MCF 10A (cell line): ENCODE results near the gene LCN2. TPM values are rescaled to one million over a fixed set of nuclear protein-coding genes. Genes with fewer than 3 reads are reported as not detected.

Experiments used
- BruUV-seq: library from RNA; stranded (reverse); fragments of 400-500 nt; replicated peaks from 2 replicates; lab custom pipeline; 2021; lab: Mats Ljungman, UMichigan
- CTCF ChIA-PET: fragments of 300-600 bp; sonication (Branson Sonifier 250); formaldehyde crosslinking; extraction: SDS; loops from one replicate; lab custom pipeline; 2021; ENCODE audit warnings: antibody characterized with exemption, inconsistent platforms; lab: Yijun Ruan, JAX
- POLR2A ChIA-PET: fragments of 300-600, 350-650 bp; sonication (Branson Sonifier 250); formaldehyde crosslinking; extraction: SDS; loops from one replicate; lab custom pipeline; 2020; ENCODE audit warnings: antibody characterized with exemption, inconsistent platforms; lab: Yijun Ruan, JAX
- DNase-seq: peaks from one replicate; pipeline ENCODE4 v3.0.0-alpha.2; 2018; ENCODE audit not compliant: unreplicated experiment
- H3K27ac Mint-ChIP-seq: one replicate; pipeline ENCODE4 v1.8.0; 2022; ENCODE audit warnings: mild to moderate bottlenecking, low read depth, mixed read lengths; ENCODE audit not compliant: unreplicated experiment
- H3K27me3 Mint-ChIP-seq: one replicate; pipeline ENCODE4 v1.8.0; 2022; ENCODE audit warnings: mixed read lengths; ENCODE audit not compliant: insufficient read depth, unreplicated experiment
- H3K36me3 Mint-ChIP-seq: one replicate; pipeline ENCODE4 v1.8.0; 2022; ENCODE audit warnings: mild to moderate bottlenecking, moderate library complexity, mixed read lengths; ENCODE audit not compliant: insufficient read depth, unreplicated experiment
- H3K4me1 Mint-ChIP-seq: one replicate; pipeline ENCODE4 v1.8.0; 2022; ENCODE audit warnings: mixed read lengths; ENCODE audit not compliant: insufficient read depth, unreplicated experiment
- H3K4me3 Mint-ChIP-seq: one replicate; pipeline ENCODE4 v1.8.0; 2022; ENCODE audit warnings: mild to moderate bottlenecking, moderate library complexity, mixed read lengths; ENCODE audit not compliant: unreplicated experiment
- H3K9me3 Mint-ChIP-seq: one replicate; pipeline ENCODE4 v1.8.0; 2022; ENCODE audit warnings: mixed read lengths; ENCODE audit not compliant: unreplicated experiment
- intact Hi-C: fragments of 100-400 bp; cut with micrococcal nuclease; formaldehyde crosslinking; loops from 2 replicates; pipeline ENCODE4 v1.14.1; 2022
- total RNA-seq: library from RNA; stranded (reverse); gene quantifications from 2 replicates; pipeline ENCODE4 v1.2.3, GENCODE V29; 2022
- TF ChIP-seq, protein P1 (sequence below): fragments of 200-600 bp; IDR thresholded peaks from one replicate; pipeline ENCODE4 v1.8.0; 2022; ENCODE audit warnings: antibody characterized with exemption, mild to moderate bottlenecking; ENCODE audit not compliant: unreplicated experiment

LCN2 gene
- total RNA-seq, 1 experiment from 2014 or later = 7.7 TPM

DNA sequence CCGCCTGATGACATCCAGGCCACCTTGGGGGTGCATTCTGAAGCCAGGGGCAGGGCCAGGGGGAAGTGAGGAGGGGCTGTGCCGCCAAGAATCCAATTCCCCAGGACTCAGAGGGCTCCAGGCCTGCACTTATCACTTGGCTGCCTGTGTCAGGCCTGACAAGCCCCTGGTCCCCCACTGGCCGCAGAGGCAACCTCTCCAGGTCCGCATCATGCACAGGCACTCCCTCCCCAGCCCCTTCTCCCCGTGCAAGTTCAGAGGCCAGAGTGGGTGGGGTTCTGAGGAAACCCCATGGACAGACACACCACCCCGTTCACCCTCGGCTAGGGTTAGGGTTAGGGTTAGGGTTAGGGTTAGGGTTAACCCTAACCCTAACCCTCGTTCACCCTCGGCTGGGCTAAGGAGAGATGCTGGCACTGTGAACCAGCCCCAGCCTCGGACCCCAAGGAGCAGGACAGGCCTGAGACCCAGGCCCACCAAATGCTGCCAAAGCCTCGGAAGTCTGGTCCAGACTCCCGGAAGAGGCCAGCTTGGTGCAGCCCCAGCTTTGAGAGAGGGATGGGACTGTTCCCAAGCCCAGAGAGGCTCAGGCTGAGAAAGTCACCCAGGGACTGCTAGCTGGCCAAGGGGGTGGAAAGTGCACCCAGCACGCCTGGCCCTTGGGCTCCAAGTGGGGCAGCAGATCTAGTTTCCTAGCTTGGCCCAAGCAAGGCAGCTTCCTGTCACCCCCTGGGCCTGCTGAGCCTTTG lies 4.9 kb downstream of the LCN2 start:
- Mint-ChIP-seq H3K27me3 (no peaks in the 10 kb centered on the region), H3K4me1 (peaks cover 22% of the 10 kb centered on the region), H3K9me3 (no peaks in the 10 kb centered on the region), H3K27ac (no peak overlapping the region), H3K4me3 (no peak overlapping the region), H3K36me3 (no peaks in the 10 kb centered on the region)
- POLR2A ChIA-PET = no interaction called here
- BruUV-seq = no TSS peak
- TF ChIP-seq, protein P1, sequence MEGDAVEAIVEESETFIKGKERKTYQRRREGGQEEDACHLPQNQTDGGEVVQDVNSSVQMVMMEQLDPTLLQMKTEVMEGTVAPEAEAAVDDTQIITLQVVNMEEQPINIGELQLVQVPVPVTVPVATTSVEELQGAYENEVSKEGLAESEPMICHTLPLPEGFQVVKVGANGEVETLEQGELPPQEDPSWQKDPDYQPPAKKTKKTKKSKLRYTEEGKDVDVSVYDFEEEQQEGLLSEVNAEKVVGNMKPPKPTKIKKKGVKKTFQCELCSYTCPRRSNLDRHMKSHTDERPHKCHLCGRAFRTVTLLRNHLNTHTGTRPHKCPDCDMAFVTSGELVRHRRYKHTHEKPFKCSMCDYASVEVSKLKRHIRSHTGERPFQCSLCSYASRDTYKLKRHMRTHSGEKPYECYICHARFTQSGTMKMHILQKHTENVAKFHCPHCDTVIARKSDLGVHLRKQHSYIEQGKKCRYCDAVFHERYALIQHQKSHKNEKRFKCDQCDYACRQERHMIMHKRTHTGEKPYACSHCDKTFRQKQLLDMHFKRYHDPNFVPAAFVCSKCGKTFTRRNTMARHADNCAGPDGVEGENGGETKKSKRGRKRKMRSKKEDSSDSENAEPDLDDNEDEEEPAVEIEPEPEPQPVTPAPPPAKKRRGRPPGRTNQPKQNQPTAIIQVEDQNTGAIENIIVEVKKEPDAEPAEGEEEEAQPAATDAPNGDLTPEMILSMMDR = no peak
- DNase-seq = no peak
- CTCF ChIA-PET = interaction anchor here (0.8 kb wide), 1 partner anchor 250 kb away, joined by 3 read pairs; no protein-coding TSS in a partner anchor
- intact Hi-C loops = no loop called here

- no peak for DNase-seq
- H3K36me3 Mint-ChIP-seq = no peaks in the 10 kb centered on the region
- peaks cover 9% of the 10 kb centered on the region for H3K4me1 Mint-ChIP-seq
- TF ChIP-seq, protein P1 = no peak
- H3K27ac Mint-ChIP-seq = no peak overlapping the region
- intact Hi-C loops = no loop called here
- H3K9me3 Mint-ChIP-seq = no peaks in the 10 kb centered on the region
- BruUV-seq = no TSS peak
- ChIA-PET CTCF (interaction anchor here (0.5 to 0.6 kb wide), 4 partner anchors 13 to 725 kb away, joined by 3 to 4 read pairs (median 4); partner anchors contain the start of gene CIZ1), POLR2A (no interaction called here)
- no peak overlapping the region for H3K4me3 Mint-ChIP-seq
- H3K27me3 Mint-ChIP-seq = no peaks in the 10 kb centered on the region
Measured at GRCh38 chr9:128155736-128156500, 6.7 kb downstream of the LCN2 start.

GRCh38 chr9:128159522-128159783 lies 10.2 kb downstream of the LCN2 start:
- H3K27ac Mint-ChIP-seq = peak overlapping the region; percentile 71
- intact Hi-C loops = no loop called here
- ChIA-PET POLR2A (interaction anchor here (0.6 to 2.4 kb wide), 12 partner anchors 8 to 552 kb away, joined by 3 to 11 read pairs (median 4); partner anchors contain the start of gene CIZ1), CTCF (interaction anchor here (0.6 to 0.9 kb wide), 4 partner anchors 10 to 223 kb away, joined by 3 read pairs; no protein-coding TSS in a partner anchor)
- peak overlapping the region; percentile 70 for H3K4me3 Mint-ChIP-seq
- H3K9me3 Mint-ChIP-seq = no peaks in the 10 kb centered on the region
- no peaks in the 10 kb centered on the region for H3K27me3 Mint-ChIP-seq
- peaks cover 15% of the 10 kb centered on the region for H3K36me3 Mint-ChIP-seq
- BruUV-seq = TSS peak; percentile 70
- peaks cover 18% of the 10 kb centered on the region for H3K4me1 Mint-ChIP-seq
- TF ChIP-seq, protein P1 = no peak
- no peak for DNase-seq
